HEK293 (cell line): ENCODE measurements around the gene ARL3.

Experiments used
- CTCF ChIA-PET: fragments of 350-600 bp; formaldehyde crosslinking; extraction: SDS; loops from one replicate; lab custom pipeline; 2021; ENCODE audit warnings: antibody characterized with exemption; lab: Yijun Ruan, JAX
- POLR2A ChIA-PET: fragments of 300-600 bp; formaldehyde crosslinking; extraction: SDS; loops from one replicate; lab custom pipeline; 2020; ENCODE audit warnings: antibody characterized with exemption, inconsistent platforms; lab: Yijun Ruan, JAX
- H3K27ac ChIP-seq: fragments of 200-500 bp; sonication (Bioruptor generic); 2 replicates; pipeline ENCODE4 v1.5.1; 2014; ENCODE audit warnings: low read depth, low read length, control low read depth, inconsistent platforms; ENCODE audit errors: extremely low read depth
- H3K36me3 ChIP-seq, 2 experiments: fragments of 200-500 bp in 1 of 2; sonication (Bioruptor generic) in 1 of 2; 1 replicate in 1 of 2; 2 replicates in 1 of 2; pipeline ENCODE4 v1.5.1; 2014 to 2017; ENCODE audit warnings: inconsistent platforms in 2 of 2, low read length in 2 of 2; ENCODE audit not compliant: control insufficient read depth in 2 of 2, insufficient read depth in 1 of 2
- H3K4me1 ChIP-seq: fragments of 200-500 bp; sonication (Bioruptor generic); 2 replicates; pipeline ENCODE4 v1.5.1; 2014; ENCODE audit warnings: mild to moderate bottlenecking, low read length, inconsistent platforms; ENCODE audit not compliant: control insufficient read depth, insufficient read depth
- H3K4me3 ChIP-seq: 2 replicates; pipeline ENCODE4 v1.5.1; 2011; ENCODE audit warnings: low read depth, mild to moderate bottlenecking, control low read depth, low read length, moderate library complexity
- H3K9me3 ChIP-seq: fragments of 200-500 bp; sonication (Bioruptor generic); 2 replicates; pipeline ENCODE4 v1.5.1; 2014; ENCODE audit warnings: low read depth, low read length, inconsistent platforms; ENCODE audit not compliant: control insufficient read depth, insufficient read depth
- GLIS1 ChIP-seq: fragments of 450-650 bp; formaldehyde crosslinking; IDR thresholded peaks from 2 replicates; pipeline ENCODE4 v1.5.1; 2016; ENCODE audit warnings: missing biosample characterization, missing genetic modification characterization
- HOXC10 ChIP-seq: sonication (generic); formaldehyde crosslinking; IDR thresholded peaks from 2 replicates; pipeline ENCODE4 v1.8.1; 2023; ENCODE audit warnings: mild to moderate bottlenecking, missing genetic modification reagents
- KLF1 ChIP-seq: fragments of 450-650 bp; formaldehyde crosslinking; IDR thresholded peaks from 2 replicates; pipeline ENCODE4 v1.5.1; 2016; ENCODE audit warnings: missing biosample characterization, missing genetic modification characterization
- PRDM6 ChIP-seq: fragments of 450-650 bp; formaldehyde crosslinking; IDR thresholded peaks from 2 replicates; pipeline ENCODE4 v1.5.1; 2017; ENCODE audit warnings: missing biosample characterization, missing genetic modification characterization
- SALL2 ChIP-seq: fragments of 450-650 bp; formaldehyde crosslinking; IDR thresholded peaks from 2 replicates; pipeline ENCODE4 v1.5.0; 2017; ENCODE audit warnings: missing biosample characterization, mild to moderate bottlenecking, missing genetic modification characterization, borderline replicate concordance
- SP3 ChIP-seq: fragments of 450-650 bp; formaldehyde crosslinking; IDR thresholded peaks from 2 replicates; pipeline ENCODE4 v1.5.1; 2016; ENCODE audit warnings: missing biosample characterization, missing genetic modification characterization
- YY2 ChIP-seq: fragments of 450-650 bp; formaldehyde crosslinking; IDR thresholded peaks from 2 replicates; pipeline ENCODE4 v1.5.1; 2016; ENCODE audit warnings: missing biosample characterization, missing genetic modification characterization
- ZBTB20 ChIP-seq: fragments of 450-650 bp; formaldehyde crosslinking; IDR thresholded peaks from 2 replicates; pipeline ENCODE4 v1.5.1; 2016; ENCODE audit warnings: missing biosample characterization, missing genetic modification characterization
- ZBTB48 ChIP-seq: fragments of 450-650 bp; formaldehyde crosslinking; IDR thresholded peaks from 2 replicates; pipeline ENCODE4 v1.5.1; 2016; ENCODE audit warnings: missing biosample characterization, missing genetic modification characterization
- ZBTB49 ChIP-seq: fragments of 450-650 bp; formaldehyde crosslinking; IDR thresholded peaks from 2 replicates; pipeline ENCODE4 v1.5.1; 2016; ENCODE audit warnings: missing biosample characterization, missing genetic modification characterization, low read depth
- ZBTB8A ChIP-seq: fragments of 450-650 bp; formaldehyde crosslinking; IDR thresholded peaks from 2 replicates; pipeline ENCODE4 v1.5.1; 2016; ENCODE audit warnings: missing biosample characterization, missing genetic modification characterization
- ZFHX2 ChIP-seq: fragments of 450-650 bp; formaldehyde crosslinking; conservative IDR thresholded peaks from 2 replicates; pipeline ENCODE4 v1.5.1; 2016; ENCODE audit warnings: missing biosample characterization, missing genetic modification characterization
- ZFP3 ChIP-seq: fragments of 450-650 bp; formaldehyde crosslinking; IDR thresholded peaks from 2 replicates; pipeline ENCODE4 v1.5.1; 2016; ENCODE audit warnings: low read depth, missing biosample characterization, missing genetic modification characterization
- ZIC2 ChIP-seq: fragments of 450-650 bp; formaldehyde crosslinking; IDR thresholded peaks from 2 replicates; pipeline ENCODE4 v1.5.1; 2016; ENCODE audit warnings: missing biosample characterization, missing genetic modification characterization
- ZNF112 ChIP-seq: fragments of 450-650 bp; formaldehyde crosslinking; IDR thresholded peaks from 2 replicates; pipeline ENCODE4 v1.5.0; 2017; ENCODE audit warnings: missing biosample characterization, missing genetic modification characterization
- ZNF133 ChIP-seq: fragments of 450-650 bp; formaldehyde crosslinking; IDR thresholded peaks from 2 replicates; pipeline ENCODE4 v1.5.1; 2016; ENCODE audit warnings: missing biosample characterization, missing genetic modification characterization
- ZNF16 ChIP-seq: fragments of 450-650 bp; formaldehyde crosslinking; IDR thresholded peaks from 2 replicates; pipeline ENCODE4 v1.5.1; 2016; ENCODE audit warnings: low read depth, missing biosample characterization, missing genetic modification characterization
- ZNF23 ChIP-seq: fragments of 450-650 bp; formaldehyde crosslinking; IDR thresholded peaks from 2 replicates; pipeline ENCODE4 v1.5.1; 2016; ENCODE audit warnings: missing biosample characterization, missing genetic modification characterization, borderline replicate concordance
- ZNF248 ChIP-seq: fragments of 450-650 bp; formaldehyde crosslinking; IDR thresholded peaks from 2 replicates; pipeline ENCODE4 v1.5.1; 2017; ENCODE audit warnings: missing biosample characterization, missing genetic modification characterization
- ZNF280C ChIP-seq: fragments of 450-650 bp; formaldehyde crosslinking; IDR thresholded peaks from 2 replicates; pipeline ENCODE4 v1.5.1; 2016; ENCODE audit warnings: missing biosample characterization, missing genetic modification characterization
- ZNF302 ChIP-seq: fragments of 450-650 bp; formaldehyde crosslinking; IDR thresholded peaks from 2 replicates; pipeline ENCODE4 v1.5.1; 2016; ENCODE audit warnings: missing biosample characterization, missing genetic modification characterization, low read depth
- ZNF37A ChIP-seq: fragments of 450-650 bp; IDR thresholded peaks from 2 replicates; pipeline ENCODE4 v1.5.1; 2018; ENCODE audit warnings: missing biosample characterization, missing genetic modification characterization
- ZNF423 ChIP-seq: fragments of 450-650 bp; formaldehyde crosslinking; IDR thresholded peaks from 2 replicates; pipeline ENCODE4 v1.5.1; 2016; ENCODE audit warnings: missing biosample characterization, missing genetic modification characterization
- ZNF514 ChIP-seq: fragments of 450-650 bp; formaldehyde crosslinking; IDR thresholded peaks from 2 replicates; pipeline ENCODE4 v1.5.1; 2016; ENCODE audit warnings: missing biosample characterization, missing genetic modification characterization
- ZNF549 ChIP-seq: fragments of 450-650 bp; IDR thresholded peaks from 2 replicates; pipeline ENCODE4 v1.5.1; 2018; ENCODE audit warnings: missing biosample characterization, missing genetic modification characterization, mild to moderate bottlenecking, inconsistent platforms, moderate library complexity
- ZNF776 ChIP-seq: fragments of 450-650 bp; formaldehyde crosslinking; IDR thresholded peaks from 2 replicates; pipeline ENCODE4 v1.5.0; 2017; ENCODE audit warnings: missing biosample characterization, missing genetic modification characterization, borderline replicate concordance
- ZNF843 ChIP-seq: fragments of 450-650 bp; formaldehyde crosslinking; IDR thresholded peaks from 2 replicates; pipeline ENCODE4 v1.5.1; 2016; ENCODE audit warnings: missing biosample characterization, missing genetic modification characterization
- ZSCAN23 ChIP-seq: fragments of 450-650 bp; formaldehyde crosslinking; IDR thresholded peaks from 2 replicates; pipeline ENCODE4 v1.5.1; 2016; ENCODE audit warnings: missing biosample characterization, missing genetic modification characterization

Gene ARL3

GRCh38 chr10:102757323-102757722 is 43.1 kb upstream of the ARL3 start:
- Histone ChIP-seq H3K36me3 (no peaks in the 10 kb centered on the region), H3K4me3 (no peak overlapping the region), H3K27ac (no peak overlapping the region), H3K4me1 (no peaks in the 10 kb centered on the region), H3K9me3 (no peaks in the 10 kb centered on the region)
- ChIA-PET POLR2A (interaction anchor here (0.7 kb wide), 1 partner anchor 146 kb away, joined by 4 read pairs; no protein-coding TSS in a partner anchor), CTCF (no interaction called here)
- no peak for TF ChIP-seq ZBTB48 (tag by site-specific recombination)
- no peak for TF ChIP-seq KLF1
- TF ChIP-seq SP3 (tag by site-specific recombination), result no peak
- no peak for TF ChIP-seq HOXC10 (CRISPR knock-in tag)
- TF ChIP-seq ZNF23 (tag by site-specific recombination), result no peak
- TF ChIP-seq ZNF514, result no peak
- no peak for TF ChIP-seq ZNF776
- no peak for TF ChIP-seq ZFHX2 (tag by site-specific recombination)
- TF ChIP-seq GLIS1, result no peak
- no peak for TF ChIP-seq YY2 (tag by site-specific recombination)
- TF ChIP-seq ZNF133 (tag by site-specific recombination), result no peak
- no peak for TF ChIP-seq ZNF302 (tag by site-specific recombination)
- no peak for TF ChIP-seq ZNF248 (tag by site-specific recombination)
- TF ChIP-seq ZNF280C (tag by site-specific recombination), result no peak

- H3K9me3 ChIP-seq, result no peaks in the 10 kb centered on the region
- no peaks in the 10 kb centered on the region for H3K4me1 ChIP-seq
- POLR2A ChIA-PET, result interaction anchor here (1.0 to 3.4 kb wide), 2 partner anchors 10 to 22 kb away, joined by 3 to 12 read pairs; partner anchors contain the start of gene WBP1L
- H3K27ac ChIP-seq, result no peak overlapping the region
- CTCF ChIA-PET, result interaction anchor here (0.7 to 4.0 kb wide), 16 partner anchors 10 to 148 kb away, joined by 3 to 47 read pairs (median 5); partner anchors contain the start of gene WBP1L
- TF ChIP-seq ZNF37A (tag by site-specific recombination), result no peak
- TF ChIP-seq ZNF843 (tag by site-specific recombination), result no peak
- no peak for TF ChIP-seq ZNF16 (tag by site-specific recombination)
- no peak for TF ChIP-seq ZNF112 (tag by site-specific recombination)
- no peak for TF ChIP-seq ZBTB49 (tag by site-specific recombination)
- no peak for TF ChIP-seq ZFP3 (tag by site-specific recombination)
- no peak for TF ChIP-seq SALL2 (tag by site-specific recombination)
- TF ChIP-seq PRDM6 (tag by site-specific recombination), result no peak
- TF ChIP-seq ZBTB20 (tag by site-specific recombination), result no peak
- no peak for TF ChIP-seq ZIC2 (tag by site-specific recombination)
- no peak for TF ChIP-seq ZNF423
- TF ChIP-seq ZNF549 (tag by site-specific recombination), result no peak
- TF ChIP-seq ZBTB8A (tag by site-specific recombination), result no peak
- TF ChIP-seq ZSCAN23, result no peak
- H3K4me3 ChIP-seq, result no peak overlapping the region
- H3K36me3 ChIP-seq, result no peaks in the 10 kb centered on the region
These were observed 39.5 kb upstream of the ARL3 start for GRCh38 chr10:102753718-102754117.
